Stomach smooth muscle (tissue), 2 donors: ENCODE results near the gene SYT14.

ENCODE experiments used
- H3K27ac ChIP-seq: one replicate; pipeline ENCODE4 v1.7.0; 2013; ENCODE audit warnings: mild to moderate bottlenecking, low read length, inconsistent platforms
- H3K27me3 ChIP-seq, 2 donors: one replicate each; pipeline ENCODE4 v1.7.0; 2013; ENCODE audit warnings: low read length in 2 of 2; ENCODE audit not compliant: insufficient read depth in 2 of 2, control insufficient read depth in 1 of 2
- H3K36me3 ChIP-seq, 2 donors: one replicate each; pipeline ENCODE4 v1.7.0; 2013; ENCODE audit warnings: low read length in 2 of 2; ENCODE audit not compliant: control insufficient read depth in 2 of 2, insufficient read depth in 2 of 2
- H3K4me1 ChIP-seq: one replicate; pipeline ENCODE4 v1.7.0; 2013; ENCODE audit warnings: low read length; ENCODE audit not compliant: control insufficient read depth, insufficient read depth
- H3K4me3 ChIP-seq, 2 donors: one replicate each; pipeline ENCODE4 v1.7.0; 2013; ENCODE audit warnings: low read length in 2 of 2
- H3K9ac ChIP-seq, 2 donors: one replicate each; pipeline ENCODE4 v1.7.0; 2013; ENCODE audit warnings: low read length in 2 of 2, mild to moderate bottlenecking in 1 of 2
- H3K9me3 ChIP-seq, 2 donors: one replicate each; pipeline ENCODE4 v1.7.0; 2013; ENCODE audit warnings: low read length in 2 of 2; ENCODE audit not compliant: control insufficient read depth in 2 of 2
- donor health status: healthy.
- donor health status: Pancreatic carcinoma.

SYT14 gene

GRCh38 chr1:209988706-209989105, 50.7 kb downstream of the SYT14 start:
- no peak overlapping the region for H3K27ac ChIP-seq

DNA sequence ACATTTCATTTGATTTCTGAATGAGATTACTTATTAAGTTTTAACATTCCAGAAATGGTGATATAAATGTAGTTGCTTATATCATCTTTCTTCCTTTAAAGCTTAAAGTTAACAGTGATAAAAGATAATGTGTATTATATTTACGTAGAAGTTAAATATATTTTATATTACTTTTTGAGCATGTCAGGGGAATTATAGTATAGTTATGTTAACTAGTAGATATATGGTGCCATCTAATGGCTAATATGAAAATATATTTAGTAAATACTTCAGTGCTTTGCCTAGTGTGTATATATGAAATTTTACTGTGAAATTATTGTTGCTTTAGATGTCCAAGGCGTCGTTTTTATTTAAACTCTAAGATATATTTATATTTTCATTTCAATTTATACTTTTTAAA, 51.5 kb downstream of the SYT14 start:
- Histone ChIP-seq H3K9ac (no peak overlapping the region), H3K9me3 (no peaks in the 10 kb centered on the region), H3K27ac (no peak overlapping the region), H3K4me3 (no peak overlapping the region), H3K4me1 (no peaks in the 10 kb centered on the region), H3K27me3 (peaks cover 5 to 6% of the 10 kb centered on the region in 2 donors), H3K36me3 (no peaks in the 10 kb centered on the region)

More at GRCh38 chr1:209988706-209989105, 50.7 kb downstream of the SYT14 start:
- Histone ChIP-seq H3K36me3 (no peaks in the 10 kb centered on the region), H3K9me3 (no peaks in the 10 kb centered on the region), H3K4me1 (no peaks in the 10 kb centered on the region), H3K9ac (no peak overlapping the region), H3K4me3 (no peak overlapping the region), H3K27me3 (peaks cover 4 to 6% of the 10 kb centered on the region in 2 donors)

GRCh38 chr1:209993061-209993830, 55.2 kb downstream of the SYT14 start:
- H3K4me3 ChIP-seq: no peak overlapping the region
- H3K4me1 ChIP-seq: no peaks in the 10 kb centered on the region
- H3K27me3 ChIP-seq: peaks cover 2 to 5% of the 10 kb centered on the region in 2 donors
- H3K9me3 ChIP-seq: no peaks in the 10 kb centered on the region
- no peaks in the 10 kb centered on the region for H3K36me3 ChIP-seq
- no peak overlapping the region for H3K27ac ChIP-seq
- H3K9ac ChIP-seq: no peak overlapping the region

DNA sequence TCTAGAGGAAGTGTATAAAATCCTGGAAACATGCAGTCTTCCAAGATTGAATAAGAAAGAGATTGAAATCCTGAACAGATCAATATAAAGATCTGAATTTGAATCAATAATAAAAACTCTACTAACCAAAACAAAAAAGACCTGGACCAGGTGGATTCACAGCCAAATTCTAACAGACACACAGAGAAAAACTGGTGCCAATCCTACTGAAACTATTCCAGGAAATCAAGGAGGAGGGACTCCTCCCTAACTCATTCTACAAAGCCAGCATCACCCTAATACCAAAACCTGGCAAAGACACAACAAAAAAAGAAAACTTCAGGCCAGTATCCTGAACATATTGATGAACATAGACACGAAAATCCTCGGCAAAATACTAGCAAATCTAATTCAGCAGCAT, 58.3 kb downstream of the SYT14 start:
- H3K9me3 ChIP-seq: no peaks in the 10 kb centered on the region
- no peak overlapping the region for H3K4me3 ChIP-seq
- no peak overlapping the region for H3K9ac ChIP-seq
- H3K27ac ChIP-seq: no peak overlapping the region
- H3K4me1 ChIP-seq: no peaks in the 10 kb centered on the region
- peaks cover 2 to 5% of the 10 kb centered on the region in 2 donors for H3K27me3 ChIP-seq
- H3K36me3 ChIP-seq: no peaks in the 10 kb centered on the region

GRCh38 chr1:209999005-209999404, 61.0 kb downstream of the SYT14 start:
- Histone ChIP-seq H3K9ac (no peak overlapping the region), H3K4me3 (no peak overlapping the region), H3K9me3 (no peaks in the 10 kb centered on the region), H3K4me1 (no peaks in the 10 kb centered on the region), H3K36me3 (no peaks in the 10 kb centered on the region), H3K27ac (no peak overlapping the region), H3K27me3 (no peaks in the 10 kb centered on the region)

DNA sequence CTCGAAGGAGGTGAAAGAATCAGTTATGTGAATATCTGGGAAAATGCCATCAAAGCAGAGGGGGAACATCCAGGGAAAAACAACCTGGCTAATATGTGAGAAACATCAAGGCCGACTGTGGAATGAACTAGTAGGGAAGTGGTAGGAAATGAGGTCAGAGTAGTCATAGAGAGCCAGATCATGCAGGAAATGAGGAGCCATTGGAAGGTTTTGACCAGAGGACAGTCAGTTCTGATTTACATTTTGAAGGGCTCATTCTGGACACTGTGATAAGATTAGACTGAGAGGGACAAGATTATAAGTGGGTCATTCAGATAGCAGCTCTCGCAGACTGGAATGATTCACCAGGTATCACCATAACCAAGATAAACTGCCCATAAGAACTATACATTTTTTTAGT, 63.7 kb downstream of the SYT14 start:
- H3K27ac ChIP-seq: no peak overlapping the region
- H3K27me3 ChIP-seq: no peaks in the 10 kb centered on the region
- no peaks in the 10 kb centered on the region for H3K36me3 ChIP-seq
- no peak overlapping the region for H3K4me3 ChIP-seq
- H3K4me1 ChIP-seq: no peaks in the 10 kb centered on the region
- H3K9me3 ChIP-seq: no peaks in the 10 kb centered on the region
- no peak overlapping the region for H3K9ac ChIP-seq

DNA sequence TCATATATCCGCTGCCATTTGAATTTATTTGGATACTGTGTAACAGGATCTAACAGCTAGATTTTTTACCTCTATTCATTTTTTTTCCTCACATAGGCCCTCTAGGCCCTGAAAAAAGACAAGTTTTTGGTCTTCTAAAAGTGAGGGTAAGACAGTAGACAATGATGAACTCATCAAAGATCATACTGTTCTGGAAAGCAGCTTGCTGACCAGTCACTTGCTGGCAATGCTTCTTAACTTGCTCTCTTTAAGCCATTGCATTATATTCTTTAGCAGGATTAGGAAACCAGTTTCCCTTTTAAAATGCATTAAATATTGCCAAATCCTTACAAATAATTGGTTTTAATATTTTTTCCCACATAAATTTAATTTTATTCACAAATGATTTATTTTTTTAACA, 65.5 kb downstream of the SYT14 start:
- Histone ChIP-seq H3K36me3 (no peaks in the 10 kb centered on the region), H3K27me3 (no peaks in the 10 kb centered on the region), H3K4me3 (no peak overlapping the region), H3K4me1 (no peaks in the 10 kb centered on the region), H3K27ac (no peak overlapping the region), H3K9ac (no peak overlapping the region), H3K9me3 (no peaks in the 10 kb centered on the region)

- Histone ChIP-seq H3K9ac (no peak overlapping the region), H3K9me3 (no peaks in the 10 kb centered on the region), H3K27ac (no peak overlapping the region)
Measured at GRCh38 chr1:210010161-210010560, 72.1 kb downstream of the SYT14 start.

GRCh38 chr1:210021145-210021860, 83.3 kb downstream of the SYT14 start:
- no peaks in the 10 kb centered on the region for H3K9me3 ChIP-seq
- no peak overlapping the region for H3K4me3 ChIP-seq
- H3K27ac ChIP-seq: no peak overlapping the region
- H3K27me3 ChIP-seq: no peaks in the 10 kb centered on the region
- no peak overlapping the region for H3K9ac ChIP-seq
- no peaks in the 10 kb centered on the region for H3K36me3 ChIP-seq
- H3K4me1 ChIP-seq: no peaks in the 10 kb centered on the region

More at GRCh38 chr1:210010161-210010560, 72.1 kb downstream of the SYT14 start:
- Histone ChIP-seq H3K4me1 (no peaks in the 10 kb centered on the region), H3K27me3 (no peaks in the 10 kb centered on the region), H3K4me3 (no peak overlapping the region), H3K36me3 (no peaks in the 10 kb centered on the region)

DNA sequence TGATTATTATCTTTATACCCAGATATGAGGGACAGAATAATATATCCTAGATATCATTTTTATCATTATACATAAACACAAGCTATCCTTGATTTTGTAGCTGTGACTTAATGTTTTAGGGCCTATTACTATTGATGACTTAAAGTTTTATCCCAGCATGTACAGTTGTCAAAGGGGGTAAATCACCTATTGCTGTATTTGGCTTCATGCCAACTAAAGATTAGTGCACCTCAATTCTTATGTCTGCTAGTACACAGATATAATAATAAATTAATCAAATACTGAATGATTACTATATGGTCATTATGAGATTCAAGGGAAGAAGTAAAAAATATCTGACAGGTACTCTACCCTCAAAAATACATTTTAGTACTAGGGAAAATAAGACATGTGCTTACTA, 84.0 kb downstream of the SYT14 start:
- Histone ChIP-seq H3K9ac (no peak overlapping the region), H3K4me3 (no peak overlapping the region), H3K27ac (no peak overlapping the region), H3K36me3 (no peaks in the 10 kb centered on the region), H3K9me3 (no peaks in the 10 kb centered on the region), H3K27me3 (no peaks in the 10 kb centered on the region), H3K4me1 (no peaks in the 10 kb centered on the region)

DNA sequence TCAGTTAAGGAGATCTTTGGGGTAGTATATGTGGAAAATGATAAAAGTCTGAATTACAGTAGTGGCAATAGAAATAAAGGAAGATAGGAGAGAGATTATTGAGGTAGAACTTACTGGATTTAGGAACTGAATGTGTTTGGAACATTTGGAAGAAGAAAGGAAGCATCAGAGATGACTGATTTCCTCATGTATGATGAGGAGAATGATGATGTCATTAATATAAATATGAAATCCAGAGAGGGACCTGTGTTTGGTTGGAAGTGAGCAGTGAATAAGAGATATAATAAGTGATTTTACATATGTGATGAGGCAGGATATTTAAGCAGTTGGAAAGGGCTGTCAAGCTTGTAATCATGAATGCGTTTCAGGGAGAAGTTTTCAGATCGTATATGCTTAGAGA, 86.3 kb downstream of the SYT14 start:
- no peak overlapping the region for H3K4me3 ChIP-seq
- no peaks in the 10 kb centered on the region for H3K9me3 ChIP-seq
- no peak overlapping the region for H3K27ac ChIP-seq
- no peaks in the 10 kb centered on the region for H3K36me3 ChIP-seq
- H3K4me1 ChIP-seq: no peaks in the 10 kb centered on the region
- no peaks in the 10 kb centered on the region for H3K27me3 ChIP-seq
- H3K9ac ChIP-seq: no peak overlapping the region
